AG04449 (cell line): Measurements from ENCODE around the gene LIM2.
"Not testable (repeated sequence)": the region's sequence is repeated elsewhere in the genome, so short reads cannot be mapped to it uniquely, and the experiment has no call there.

Experiments
- CTCF ChIA-PET: fragments of 350-600 bp; formaldehyde crosslinking; extraction: SDS; loops from one replicate; lab custom pipeline; 2021; ENCODE audit warnings: antibody characterized with exemption; lab: Yijun Ruan, JAX
- POLR2A ChIA-PET: fragments of 400-600, 350-600 bp; formaldehyde crosslinking; extraction: SDS; loops from one replicate; lab custom pipeline; 2020; ENCODE audit warnings: antibody characterized with exemption, inconsistent platforms; lab: Yijun Ruan, JAX
- DNase-seq: peaks from one replicate; pipeline ENCODE4 v3.0.0-alpha.2; 2010; ENCODE audit warnings: low read depth, low spot score
- H3K4me3 ChIP-seq: 2 replicates; pipeline ENCODE4 v1.5.1; 2011; ENCODE audit warnings: low read depth, mild to moderate bottlenecking, control low read depth, low read length
- CTCF ChIP-seq: IDR thresholded peaks from one replicate; pipeline ENCODE4 v1.5.1; 2011; ENCODE audit warnings: mild to moderate bottlenecking, moderate library complexity, low read length, control low read depth, inconsistent platforms; ENCODE audit not compliant: insufficient read depth; ENCODE audit errors: missing control alignments

The LIM2 gene

GRCh38 chr19:51398096-51398704 is 10.4 kb upstream of the LIM2 start:
- POLR2A ChIA-PET: no interaction called here
- peak; percentile 42 for TF ChIP-seq CTCF
- DNase-seq: no peak
- CTCF ChIA-PET: interaction anchor here (0.8 to 4.4 kb wide), 11 partner anchors 9 to 282 kb away, joined by 3 to 26 read pairs (median 4); partner anchors contain the start of gene SIGLEC10
- H3K4me3 ChIP-seq: no peak overlapping the region

- H3K4me3 ChIP-seq, POLR2A ChIA-PET, DNase-seq: not testable (repeated sequence)
- CTCF ChIA-PET: interaction anchor here (0.8 to 4.4 kb wide), 10 partner anchors 10 to 283 kb away, joined by 3 to 26 read pairs (median 4); no protein-coding TSS in a partner anchor
These were observed 9.7 kb upstream of the LIM2 start for GRCh38 chr19:51397453-51397852.

GRCh38 chr19:51396175-51396574 is 8.4 kb upstream of the LIM2 start:
- ChIA-PET POLR2A (no interaction called here), CTCF (interaction anchor here (1.0 to 3.2 kb wide), 5 partner anchors 21 to 118 kb away, joined by 3 to 10 read pairs (median 4); partner anchors contain the start of gene SIGLEC10)
- no peak overlapping the region for H3K4me3 ChIP-seq

GRCh38 chr19:51394050-51394836 is 6.5 kb upstream of the LIM2 start:
- no peak for TF ChIP-seq CTCF
- ChIA-PET POLR2A (interaction anchor here (1.3 kb wide), 1 partner anchor 26 kb away, joined by 4 read pairs; no protein-coding TSS in a partner anchor), CTCF (interaction anchor here (1.0 to 1.5 kb wide), 4 partner anchors 26 to 263 kb away, joined by 3 to 4 read pairs (median 3); no protein-coding TSS in a partner anchor)
- DNase-seq: peak; percentile 89
- peak overlapping the region; percentile 58 for H3K4me3 ChIP-seq

More at GRCh38 chr19:51396175-51396574, 8.4 kb upstream of the LIM2 start:
- no peak for TF ChIP-seq CTCF
- no peak for DNase-seq

GRCh38 chr19:51392701-51393100 is 4.9 kb upstream of the LIM2 start:
- no peak for TF ChIP-seq CTCF
- ChIA-PET POLR2A (no interaction called here), CTCF (interaction anchor here (0.8 kb wide), 1 partner anchor 24 kb away, joined by 3 read pairs; the partner anchor contains the start of gene CLDND2)
- DNase-seq: no peak
- no peak overlapping the region for H3K4me3 ChIP-seq

- CTCF ChIA-PET: no interaction called here
- H3K4me3 ChIP-seq: no peak overlapping the region
These were observed 3.4 kb upstream of the LIM2 start for GRCh38 chr19:51391073-51391611.

More at GRCh38 chr19:51391073-51391611, 3.4 kb upstream of the LIM2 start:
- TF ChIP-seq CTCF: no peak
- POLR2A ChIA-PET: no interaction called here
- DNase-seq: no peak
